Measurements from ENCODE around the gene CTSD. TPM values are rescaled to one million over a fixed set of nuclear protein-coding genes. Genes with fewer than 3 reads are reported as not detected.

Gene CTSD
- total RNA-seq, 1 experiment from 2014 or later: 127 TPM

GRCh38 chr11:1803246-1803645 lies 39.5 kb upstream of the CTSD start (continued):
- TF ChIP-seq POLR2A (IDR thresholded peaks at IDR 0.05; ENCODE audit: borderline replicate concordance, extremely low read depth, insufficient read depth, insufficient read length) (no peak), ZFX (IDR thresholded peaks at IDR 0.05) (no peak)

DNA sequence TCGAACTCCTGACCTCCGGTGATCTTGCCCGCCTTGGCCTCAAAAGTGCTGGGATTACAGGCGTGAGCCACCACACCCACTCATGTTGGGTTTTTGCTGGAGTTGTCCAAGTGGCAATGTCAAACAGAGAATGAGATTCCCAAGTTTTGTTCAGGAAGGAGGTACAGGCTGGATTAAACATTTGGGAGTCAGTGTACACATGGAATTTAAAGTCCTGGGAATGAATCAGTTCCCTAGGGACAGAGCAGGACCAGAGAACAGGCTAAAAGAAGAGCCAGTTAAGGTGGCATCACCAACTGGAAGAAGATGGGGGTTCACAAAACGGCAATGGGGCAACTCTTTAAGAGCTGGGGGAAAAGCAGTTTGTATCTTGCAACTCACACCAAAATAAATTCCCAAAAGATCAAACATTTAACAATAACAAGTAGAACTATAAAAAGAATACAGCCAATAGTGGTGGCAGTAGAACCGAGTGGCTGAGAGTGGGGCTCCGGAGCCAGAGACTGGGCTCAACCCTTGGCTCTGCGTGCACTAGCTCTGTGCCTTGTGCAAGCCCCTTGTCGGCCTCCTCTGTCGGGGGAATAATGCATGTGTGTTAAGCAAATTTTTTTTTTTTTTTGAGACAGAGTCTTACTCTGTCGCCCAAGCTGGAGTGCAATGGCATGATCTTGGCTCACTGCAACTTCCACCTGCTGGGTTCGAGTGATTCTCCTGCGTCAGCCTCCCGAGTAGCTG lies 33.8 kb upstream of the CTSD start:
- ATAC-seq (no peak), DNase-seq (ENCODE audit: low read depth, low spot score) (no peak)
- no peak overlapping the region for H3K27ac ChIP-seq (ENCODE audit: low read depth, low read length)
- POLR2A ChIA-PET: no interaction called here
- H3K4me1 ChIP-seq (ENCODE audit: control insufficient read depth in 1 of 2, insufficient read depth in 2 of 2, low read length in 2 of 2): no peaks in the 10 kb centered on the region
- BruUV-seq (replicated peaks): no TSS peak
- H3K79me2 ChIP-seq (ENCODE audit: insufficient read depth, low read length): no peaks in the 10 kb centered on the region
- H3K27me3 ChIP-seq (ENCODE audit: insufficient read depth, low read length): no peaks in the 10 kb centered on the region; the same call in 1 of the 2 replicates
- H3K9me2 ChIP-seq (ENCODE audit: insufficient read depth): no peaks in the 10 kb centered on the region
- intact Hi-C loops (cut with micrococcal nuclease): no loop called here
- TF ChIP-seq ZBTB33 (IDR thresholded peaks at IDR 0.05; ENCODE audit: extremely low read depth, insufficient replicate concordance, low read length) (no peak), SP1 (IDR thresholded peaks at IDR 0.05; ENCODE audit: low read depth) (no peak), ELF1 (IDR thresholded peaks at IDR 0.05; ENCODE audit: borderline replicate concordance, low read depth) (no peak), ZNF274 (IDR thresholded peaks at IDR 0.05; ENCODE audit: low read depth, low read length) (no peak), POLR2A (IDR thresholded peaks at IDR 0.05; ENCODE audit: borderline replicate concordance, extremely low read depth, insufficient read depth, insufficient read length) (no peak), JUND (IDR thresholded peaks at IDR 0.05) (no peak), EZH2 (IDR thresholded peaks at IDR 0.05) (no peak), TCF7L2 (IDR thresholded peaks at IDR 0.05; ENCODE audit: borderline replicate concordance, extremely low read depth, insufficient read depth, insufficient read length) (no peak), FOSL1 (IDR thresholded peaks at IDR 0.05; ENCODE audit: low read depth) (no peak), RAD21 (IDR thresholded peaks at IDR 0.05; ENCODE audit: low read depth) (no peak), ZFX (IDR thresholded peaks at IDR 0.05) (no peak), SIN3A (IDR thresholded peaks at IDR 0.05; ENCODE audit: low read depth) (no peak), EGR1 (IDR thresholded peaks at IDR 0.05; ENCODE audit: low read depth) (no peak), EZH2phosphoT487 (IDR thresholded peaks at IDR 0.05; ENCODE audit: borderline replicate concordance) (no peak), YY1 (IDR thresholded peaks at IDR 0.05; ENCODE audit: extremely low read depth, insufficient replicate concordance, low read depth, low read length) (no peak), SRF (IDR thresholded peaks at IDR 0.05; ENCODE audit: low read depth) (no peak)
- TF ChIP-seq, protein P1, sequence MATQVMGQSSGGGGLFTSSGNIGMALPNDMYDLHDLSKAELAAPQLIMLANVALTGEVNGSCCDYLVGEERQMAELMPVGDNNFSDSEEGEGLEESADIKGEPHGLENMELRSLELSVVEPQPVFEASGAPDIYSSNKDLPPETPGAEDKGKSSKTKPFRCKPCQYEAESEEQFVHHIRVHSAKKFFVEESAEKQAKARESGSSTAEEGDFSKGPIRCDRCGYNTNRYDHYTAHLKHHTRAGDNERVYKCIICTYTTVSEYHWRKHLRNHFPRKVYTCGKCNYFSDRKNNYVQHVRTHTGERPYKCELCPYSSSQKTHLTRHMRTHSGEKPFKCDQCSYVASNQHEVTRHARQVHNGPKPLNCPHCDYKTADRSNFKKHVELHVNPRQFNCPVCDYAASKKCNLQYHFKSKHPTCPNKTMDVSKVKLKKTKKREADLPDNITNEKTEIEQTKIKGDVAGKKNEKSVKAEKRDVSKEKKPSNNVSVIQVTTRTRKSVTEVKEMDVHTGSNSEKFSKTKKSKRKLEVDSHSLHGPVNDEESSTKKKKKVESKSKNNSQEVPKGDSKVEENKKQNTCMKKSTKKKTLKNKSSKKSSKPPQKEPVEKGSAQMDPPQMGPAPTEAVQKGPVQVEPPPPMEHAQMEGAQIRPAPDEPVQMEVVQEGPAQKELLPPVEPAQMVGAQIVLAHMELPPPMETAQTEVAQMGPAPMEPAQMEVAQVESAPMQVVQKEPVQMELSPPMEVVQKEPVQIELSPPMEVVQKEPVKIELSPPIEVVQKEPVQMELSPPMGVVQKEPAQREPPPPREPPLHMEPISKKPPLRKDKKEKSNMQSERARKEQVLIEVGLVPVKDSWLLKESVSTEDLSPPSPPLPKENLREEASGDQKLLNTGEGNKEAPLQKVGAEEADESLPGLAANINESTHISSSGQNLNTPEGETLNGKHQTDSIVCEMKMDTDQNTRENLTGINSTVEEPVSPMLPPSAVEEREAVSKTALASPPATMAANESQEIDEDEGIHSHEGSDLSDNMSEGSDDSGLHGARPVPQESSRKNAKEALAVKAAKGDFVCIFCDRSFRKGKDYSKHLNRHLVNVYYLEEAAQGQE (IDR thresholded peaks at IDR 0.05; ENCODE audit: low read depth): no peak
- TF ChIP-seq, protein P2, sequence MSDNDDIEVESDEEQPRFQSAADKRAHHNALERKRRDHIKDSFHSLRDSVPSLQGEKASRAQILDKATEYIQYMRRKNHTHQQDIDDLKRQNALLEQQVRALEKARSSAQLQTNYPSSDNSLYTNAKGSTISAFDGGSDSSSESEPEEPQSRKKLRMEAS (IDR thresholded peaks at IDR 0.05): no peak
- CTCF ChIA-PET: interaction anchor here (0.8 kb wide), 1 partner anchor 35 kb away, joined by 4 read pairs; no protein-coding TSS in a partner anchor
- no peak overlapping the region for H3K4me2 ChIP-seq (ENCODE audit: low read length)
- no peaks in the 10 kb centered on the region for H4K20me1 ChIP-seq (ENCODE audit: insufficient read depth)
- H2AFZ ChIP-seq (ENCODE audit: low read depth, low read length, poor library complexity, severe bottlenecking): no peak overlapping the region
- H3K4me3 ChIP-seq (replicated peaks in 1 of 2; ENCODE audit: low read depth in 1 of 2, low read length in 2 of 2): no peak overlapping the region
- H3K36me3 ChIP-seq (ENCODE audit: control insufficient read depth in 1 of 2, insufficient read depth in 2 of 2, low read length in 2 of 2): no peaks in the 10 kb centered on the region
- no peak overlapping the region for H3K9ac ChIP-seq (ENCODE audit: low read length)
- RAD21 ChIA-PET (ENCODE audit: low non-redundant PET in 1 of 2, low total read pairs in 2 of 2, uncharacterized antibody in 2 of 2, unreplicated experiment in 2 of 2): no interaction called here
- H3K9me3 ChIP-seq (ENCODE audit: control insufficient read depth in 1 of 2, insufficient read depth in 1 of 2, low read depth in 1 of 2, low read length in 2 of 2): no peaks in the 10 kb centered on the region

Data from HCT116 (cell line).